Coronary artery (tissue), 2 donors: ENCODE results near the gene TTC4.

Experiments used
- DNase-seq: peaks from one replicate; pipeline ENCODE4 v3.0.0-alpha.2; 2017; ENCODE audit warnings: low spot score
- H3K27ac ChIP-seq, 2 donors: fragments of 200-600 bp; sonication (generic); one replicate each; pipeline ENCODE4 v1.5.1; 2016 to 2019
- H3K4me3 ChIP-seq: fragments of 200-600 bp; sonication (generic); 2 replicates; pipeline ENCODE4 v1.5.1; 2016; ENCODE audit warnings: mild to moderate bottlenecking, moderate library complexity
- TF ChIP-seq, protein P1 (sequence below): fragments of 200-600 bp; sonication (generic); IDR thresholded peaks from one replicate; pipeline ENCODE4 v1.5.1; 2019; ENCODE audit warnings: antibody characterized with exemption

The TTC4 gene

DNA sequence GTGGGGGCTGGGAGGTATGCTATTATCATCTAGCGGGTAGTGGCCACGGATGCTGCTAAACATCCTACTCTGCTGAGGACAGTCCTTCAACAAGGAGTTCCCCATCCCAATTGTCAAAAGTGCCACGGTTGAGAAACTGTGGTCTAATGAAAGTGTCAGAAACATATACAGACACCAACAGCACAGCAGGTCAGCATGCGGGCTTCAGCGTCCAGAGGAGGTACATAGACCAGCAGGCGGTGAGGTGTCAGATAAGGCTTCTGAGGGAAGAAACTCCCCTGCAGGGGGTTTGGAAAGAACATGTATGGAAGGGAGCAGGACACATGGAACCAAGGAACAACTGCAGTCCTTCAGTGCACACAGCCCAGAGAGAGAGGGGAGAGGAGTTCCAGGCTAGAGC is 4.8 kb upstream of the TTC4 start:
- DNase-seq = no peak
- Histone ChIP-seq H3K4me3 (no peak overlapping the region), H3K27ac (no peak overlapping the region)
- TF ChIP-seq, protein P1, sequence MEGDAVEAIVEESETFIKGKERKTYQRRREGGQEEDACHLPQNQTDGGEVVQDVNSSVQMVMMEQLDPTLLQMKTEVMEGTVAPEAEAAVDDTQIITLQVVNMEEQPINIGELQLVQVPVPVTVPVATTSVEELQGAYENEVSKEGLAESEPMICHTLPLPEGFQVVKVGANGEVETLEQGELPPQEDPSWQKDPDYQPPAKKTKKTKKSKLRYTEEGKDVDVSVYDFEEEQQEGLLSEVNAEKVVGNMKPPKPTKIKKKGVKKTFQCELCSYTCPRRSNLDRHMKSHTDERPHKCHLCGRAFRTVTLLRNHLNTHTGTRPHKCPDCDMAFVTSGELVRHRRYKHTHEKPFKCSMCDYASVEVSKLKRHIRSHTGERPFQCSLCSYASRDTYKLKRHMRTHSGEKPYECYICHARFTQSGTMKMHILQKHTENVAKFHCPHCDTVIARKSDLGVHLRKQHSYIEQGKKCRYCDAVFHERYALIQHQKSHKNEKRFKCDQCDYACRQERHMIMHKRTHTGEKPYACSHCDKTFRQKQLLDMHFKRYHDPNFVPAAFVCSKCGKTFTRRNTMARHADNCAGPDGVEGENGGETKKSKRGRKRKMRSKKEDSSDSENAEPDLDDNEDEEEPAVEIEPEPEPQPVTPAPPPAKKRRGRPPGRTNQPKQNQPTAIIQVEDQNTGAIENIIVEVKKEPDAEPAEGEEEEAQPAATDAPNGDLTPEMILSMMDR = no peak

DNA sequence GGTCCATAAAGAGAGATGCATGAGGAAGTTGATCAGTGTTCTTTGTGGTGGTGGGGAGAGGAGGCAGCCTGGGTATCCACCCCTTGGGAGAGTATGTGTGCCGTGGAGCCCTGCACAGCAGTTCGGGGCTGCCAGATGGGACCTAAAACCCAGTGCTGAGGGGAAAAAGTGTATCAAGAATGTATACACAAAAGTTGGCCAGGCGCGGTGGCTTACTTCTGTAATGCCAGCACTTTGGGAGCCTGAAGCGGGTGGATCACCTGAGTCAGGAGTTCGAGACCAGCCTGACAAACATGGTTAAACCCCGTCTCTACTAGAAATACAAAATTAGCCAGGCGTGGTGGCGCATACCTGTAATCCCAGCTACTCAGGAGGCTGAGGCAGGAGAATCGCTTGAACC is 4.1 kb upstream of the TTC4 start:
- no peak overlapping the region for H3K4me3 ChIP-seq
- DNase-seq = no peak
- no peak overlapping the region for H3K27ac ChIP-seq
- TF ChIP-seq, protein P1 = no peak

DNA sequence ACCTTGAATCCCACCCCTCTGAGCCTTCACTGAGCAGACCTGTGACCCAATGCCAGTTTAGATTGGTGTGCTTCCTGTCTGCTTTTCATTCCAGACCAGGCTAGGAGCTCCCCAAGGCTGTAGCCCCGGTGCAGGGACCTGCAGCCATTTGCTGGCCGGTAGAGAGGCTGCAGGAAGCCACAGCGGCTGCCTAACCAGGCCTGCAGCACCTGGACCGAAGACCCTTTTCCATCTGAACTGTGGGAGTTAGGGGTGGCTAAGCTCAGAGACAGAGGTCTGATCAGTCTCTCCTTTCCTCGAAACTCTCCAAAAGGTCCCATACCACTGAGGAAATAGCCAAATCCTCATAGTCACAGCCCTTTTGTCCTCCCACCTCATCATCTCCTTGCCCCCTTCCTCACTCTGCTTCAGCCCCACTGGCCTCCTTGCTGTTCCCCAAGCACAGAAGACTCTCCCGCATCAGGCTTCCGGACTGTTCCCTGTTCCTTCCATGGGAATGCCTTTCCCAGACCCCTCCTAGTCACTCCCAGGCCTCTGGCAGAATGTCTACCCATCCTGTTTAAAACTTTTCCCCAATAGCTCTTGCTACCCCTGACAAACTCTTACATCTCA is 674 bp upstream of the TTC4 start:
- peak overlapping the region; percentile 77 for H3K4me3 ChIP-seq
- TF ChIP-seq, protein P1 = no peak
- DNase-seq = no peak
- peak overlapping the region; percentile 29 to 82 for H3K27ac ChIP-seq

DNA sequence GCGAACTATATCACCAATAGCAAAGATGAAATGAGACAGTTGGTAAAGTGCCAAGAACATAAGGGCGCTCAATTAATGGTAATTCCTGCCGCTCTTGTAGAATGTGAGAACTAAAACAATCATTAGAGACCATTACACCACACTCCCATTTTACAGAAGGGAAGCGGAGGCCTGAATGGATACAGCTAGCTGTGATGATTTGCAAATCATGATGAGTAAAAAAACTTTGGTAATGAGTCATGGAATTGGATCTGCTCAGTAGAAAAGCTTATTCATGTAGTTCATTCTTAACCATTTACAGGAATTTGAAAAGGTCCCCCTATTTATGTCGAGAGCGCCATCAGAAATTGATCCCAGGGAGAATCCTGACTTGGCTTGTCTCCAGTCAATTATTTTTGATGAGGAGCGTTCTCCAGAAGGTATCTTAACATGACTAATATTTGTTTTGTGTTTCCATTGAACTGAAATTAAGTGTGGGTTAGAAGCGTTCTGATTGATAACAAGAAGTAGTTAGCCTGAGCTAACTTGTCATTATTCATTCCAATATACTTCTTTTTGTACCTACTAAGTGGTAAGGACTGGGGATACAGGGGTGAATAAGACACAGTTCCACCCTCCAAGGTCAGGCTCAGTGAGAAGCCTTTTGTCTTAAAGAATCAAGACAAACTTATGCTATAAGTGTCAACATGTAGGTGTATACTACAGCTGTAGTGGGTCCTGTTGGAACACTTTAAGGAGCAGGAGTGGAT is 812 bp downstream of the TTC4 start:
- Histone ChIP-seq H3K4me3 (peak overlapping the region; percentile 77), H3K27ac (peak overlapping the region; percentile 29 to 82)
- DNase-seq = no peak
- TF ChIP-seq, protein P1 = no peak

DNA sequence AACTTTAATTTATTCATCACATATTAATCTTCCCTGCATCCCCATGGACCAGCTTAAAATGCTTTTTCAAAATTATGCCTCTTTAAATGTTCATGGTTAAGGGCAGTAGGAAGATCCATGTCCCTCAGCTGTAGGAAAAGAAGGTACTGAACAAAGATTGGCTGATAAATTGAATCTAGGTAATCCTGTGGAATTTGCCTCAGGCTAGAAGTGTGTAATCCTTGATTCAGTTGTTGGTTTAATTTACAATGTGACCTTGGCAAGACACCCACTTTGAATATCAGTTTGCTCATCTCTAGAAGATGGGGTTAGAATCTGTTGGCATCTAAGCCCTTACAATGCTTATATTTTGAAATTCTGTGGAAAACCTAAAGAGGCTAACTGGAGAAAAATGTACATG is 6.1 kb downstream of the TTC4 start:
- no peak for DNase-seq
- H3K27ac ChIP-seq = no peak overlapping the region
- TF ChIP-seq, protein P1 = no peak

DNA sequence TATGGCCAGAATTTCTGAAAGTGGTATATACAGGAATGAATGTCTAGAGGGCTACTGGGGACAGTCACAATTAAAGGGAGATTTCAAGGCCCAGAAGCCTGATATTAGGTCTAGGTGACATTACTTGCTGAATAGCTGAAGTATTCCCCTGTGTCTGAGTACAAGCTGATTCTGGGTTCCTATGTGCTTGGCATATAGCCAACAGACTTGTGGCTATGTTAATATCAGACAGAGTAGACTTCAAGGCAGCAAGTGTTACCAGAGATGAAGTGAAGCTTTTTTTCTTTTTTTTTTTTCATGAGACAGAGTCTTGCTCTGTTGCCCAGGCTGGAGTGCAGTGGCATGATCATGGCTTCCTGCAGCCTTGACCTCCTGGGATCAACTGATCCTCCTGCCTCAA is 8.3 kb downstream of the TTC4 start:
- no peak for DNase-seq
- H3K27ac ChIP-seq = no peak overlapping the region
- H3K4me3 ChIP-seq = no peak overlapping the region
- TF ChIP-seq, protein P1 = no peak

More for the DNA sequence above, 6.1 kb downstream of the TTC4 start:
- no peak overlapping the region for H3K4me3 ChIP-seq

DNA sequence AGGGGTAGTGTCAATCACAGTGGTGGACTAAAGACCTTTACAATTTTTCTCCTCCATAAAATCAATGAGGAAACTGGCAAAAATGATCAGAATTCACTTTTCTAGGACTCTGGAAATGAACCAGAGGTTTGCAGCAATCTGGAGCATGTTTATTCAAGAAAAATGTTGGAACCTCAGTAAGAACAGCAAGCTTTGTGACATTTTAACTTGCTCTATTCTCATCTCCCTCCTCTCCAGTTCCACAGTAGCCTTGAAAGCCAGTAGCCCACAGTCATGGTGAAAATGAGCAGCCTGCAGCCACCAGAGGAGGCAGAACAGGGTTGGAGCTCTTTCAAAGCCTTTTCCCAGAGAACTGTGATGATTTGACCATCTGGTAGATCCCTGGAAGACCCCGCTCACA is 9.1 kb downstream of the TTC4 start:
- H3K27ac ChIP-seq = no peak overlapping the region
- no peak overlapping the region for H3K4me3 ChIP-seq
- DNase-seq = no peak
- TF ChIP-seq, protein P1 = no peak
